OCI-LY1 (cell line): ENCODE results near the gene RAI14.

Experiments
- H2AFZ ChIP-seq: fragments of 200-600 bp; sonication (generic), shearing (Covaris generic); 2 replicates; pipeline ENCODE4 v1.6.0; 2014; ENCODE audit warnings: antibody characterized with exemption, mild to moderate bottlenecking, low read length
- H3F3A ChIP-seq: fragments of 200-600 bp; sonication (generic), shearing (Covaris generic); 2 replicates; pipeline ENCODE4 v1.6.0; 2014; ENCODE audit warnings: mild to moderate bottlenecking, antibody characterized with exemption, low read length, moderate library complexity; ENCODE audit not compliant: insufficient read depth
- H3K27ac ChIP-seq: fragments of 200-600 bp; sonication (generic); 2 replicates; pipeline ENCODE4 v1.5.1; 2014; ENCODE audit warnings: low read length, mixed run types, mild to moderate bottlenecking, low read depth; ENCODE audit not compliant: poor library complexity, severe bottlenecking
- H3K27me3 ChIP-seq: fragments of 200-600 bp; sonication (generic); 2 replicates; pipeline ENCODE4 v1.6.0; 2014; ENCODE audit warnings: antibody characterized with exemption, mild to moderate bottlenecking, low read length, moderate library complexity; ENCODE audit not compliant: insufficient read depth
- H3K36me3 ChIP-seq: fragments of 200-600 bp; sonication (generic); 2 replicates; pipeline ENCODE4 v1.6.1; 2014; ENCODE audit warnings: mild to moderate bottlenecking, antibody characterized with exemption, low read length, moderate library complexity, mixed read lengths; ENCODE audit not compliant: insufficient read depth
- H3K4me1 ChIP-seq: fragments of 200-600 bp; sonication (generic); 2 replicates; pipeline ENCODE4 v1.5.1; 2014; ENCODE audit warnings: mild to moderate bottlenecking, low read length, moderate library complexity; ENCODE audit not compliant: insufficient read depth, severe bottlenecking
- H3K4me2 ChIP-seq: fragments of 200-600 bp; sonication (generic), shearing (Covaris generic); 2 replicates; pipeline ENCODE4 v1.6.1; 2014; ENCODE audit warnings: low read length
- H3K4me3 ChIP-seq: fragments of 200-600 bp; sonication (generic); 2 replicates; pipeline ENCODE4 v1.5.1; 2014; ENCODE audit warnings: low read length, low read depth, mild to moderate bottlenecking, mixed read lengths; ENCODE audit not compliant: poor library complexity, severe bottlenecking
- H3K79me2 ChIP-seq: fragments of 200-600 bp; shearing (Covaris generic); 2 replicates; pipeline ENCODE4 v1.6.1; 2016; ENCODE audit warnings: mixed run types, low read length, mixed read lengths; ENCODE audit not compliant: insufficient read depth
- H3K9ac ChIP-seq: fragments of 200-600 bp; sonication (generic), shearing (Covaris generic); 2 replicates; pipeline ENCODE4 v1.6.1; 2014; ENCODE audit warnings: mild to moderate bottlenecking, low read length, mixed read lengths
- H3K9me2 ChIP-seq: fragments of 200-600 bp; sonication (generic), shearing (Covaris generic); 2 replicates; pipeline ENCODE4 v1.6.1; 2014; ENCODE audit warnings: low read depth, mild to moderate bottlenecking, low read length, mixed read lengths
- H3K9me3 ChIP-seq: fragments of 200-600 bp; shearing (Covaris generic); 2 replicates; pipeline ENCODE4 v1.6.1; 2014; ENCODE audit warnings: low read length, mixed read lengths
- H4K20me1 ChIP-seq: fragments of 200-600 bp; sonication (generic), shearing (Covaris generic); 2 replicates; pipeline ENCODE4 v1.6.0; 2016; ENCODE audit warnings: mild to moderate bottlenecking, low read length; ENCODE audit not compliant: insufficient read depth
- CTCF ChIP-seq: fragments of 200-600 bp; sonication (generic), shearing (Covaris generic); IDR thresholded peaks from 2 replicates; pipeline ENCODE4 v1.5.1; 2017; ENCODE audit warnings: mild to moderate bottlenecking, antibody characterized with exemption, low read length, moderate library complexity, mixed read lengths
- EZH2 ChIP-seq: fragments of 200-600 bp; sonication (generic), shearing (Covaris generic); IDR thresholded peaks from 2 replicates; pipeline ENCODE4 v1.8.0; 2017; ENCODE audit warnings: borderline replicate concordance, mixed run types, mild to moderate bottlenecking, antibody characterized with exemption, low read length, moderate library complexity, mixed read lengths

Gene RAI14

GRCh38 chr5:34863946-34864345, 207.8 kb downstream of the RAI14 start:
- TF ChIP-seq CTCF (no peak), EZH2 (no peak)
- Histone ChIP-seq H3K27ac (no peak overlapping the region), H3F3A (no peaks in the 10 kb centered on the region), H3K4me3 (no peak overlapping the region), H3K9me2 (no peaks in the 10 kb centered on the region), H3K4me1 (no peaks in the 10 kb centered on the region), H3K4me2 (no peak overlapping the region), H2AFZ (no peak overlapping the region), H3K27me3 (0 out of 2 replicates have a peak, but pooled peaks cover 4% of the 10 kb centered on the region), H3K36me3 (no peaks in the 10 kb centered on the region), H3K9me3 (no peaks in the 10 kb centered on the region), H4K20me1 (no peaks in the 10 kb centered on the region), H3K9ac (no peak overlapping the region), H3K79me2 (no peaks in the 10 kb centered on the region)

DNA sequence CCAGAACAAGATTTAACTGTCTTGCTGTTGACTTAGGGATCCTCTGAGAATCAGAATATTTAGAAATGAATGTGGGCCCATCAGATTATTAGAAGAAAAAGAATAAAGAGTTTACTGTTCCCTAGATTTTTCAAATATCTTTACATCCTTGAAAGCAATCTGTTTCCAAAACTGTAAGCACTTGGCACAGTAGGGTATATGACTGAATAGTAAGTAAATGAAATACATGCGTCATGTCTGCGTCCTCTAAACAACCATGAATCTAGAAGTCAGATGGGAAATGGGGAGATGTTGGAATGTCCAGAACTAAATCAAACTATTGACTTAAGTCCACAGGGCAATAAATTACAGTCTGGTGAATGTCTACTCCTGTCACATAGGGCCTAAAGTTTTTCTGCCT, 209.0 kb downstream of the RAI14 start:
- no peak overlapping the region for H3K4me3 ChIP-seq
- H4K20me1 ChIP-seq, result no peaks in the 10 kb centered on the region
- TF ChIP-seq EZH2 (no peak), CTCF (no peak)
- H3K27me3 ChIP-seq, result no peaks in the 10 kb centered on the region
- H2AFZ ChIP-seq, result no peak overlapping the region
- no peaks in the 10 kb centered on the region for H3F3A ChIP-seq
- no peak overlapping the region for H3K4me2 ChIP-seq
- H3K9ac ChIP-seq, result no peak overlapping the region
- H3K9me3 ChIP-seq, result no peaks in the 10 kb centered on the region
- H3K36me3 ChIP-seq, result no peaks in the 10 kb centered on the region
- no peak overlapping the region for H3K27ac ChIP-seq
- no peaks in the 10 kb centered on the region for H3K9me2 ChIP-seq
- no peaks in the 10 kb centered on the region for H3K79me2 ChIP-seq
- H3K4me1 ChIP-seq, result no peaks in the 10 kb centered on the region

DNA sequence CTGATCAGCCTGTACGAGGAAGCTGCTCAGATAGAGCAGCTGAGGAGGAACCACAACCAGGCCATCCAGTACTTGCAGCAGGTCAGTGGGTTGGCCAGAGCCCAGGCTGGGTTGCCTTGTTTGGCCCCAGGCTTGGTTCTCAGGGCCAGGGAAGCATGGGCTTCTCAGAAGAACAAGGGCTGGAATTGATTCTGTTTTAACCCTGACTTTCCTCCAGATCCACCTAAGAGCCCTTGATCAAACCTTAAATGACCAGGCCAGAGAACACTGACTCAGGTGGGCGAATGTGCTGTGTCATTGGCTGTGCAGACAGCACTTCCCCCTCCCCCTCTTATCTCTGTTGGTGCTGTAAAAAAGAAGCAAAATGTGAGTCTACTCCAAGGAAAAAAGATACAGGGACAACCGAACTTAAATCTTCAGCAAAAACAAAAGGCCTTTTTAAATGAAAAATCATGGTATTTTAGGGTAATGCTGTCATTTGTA, 210.9 kb downstream of the RAI14 start:
- no peak overlapping the region for H3K27ac ChIP-seq
- H2AFZ ChIP-seq, result no peak overlapping the region
- no peak for TF ChIP-seq EZH2
- TF ChIP-seq CTCF, result no peak

More for the DNA sequence above, 210.9 kb downstream of the RAI14 start:
- Histone ChIP-seq H4K20me1 (no peaks in the 10 kb centered on the region), H3K4me2 (no peak overlapping the region), H3K36me3 (no peaks in the 10 kb centered on the region), H3K27me3 (no peaks in the 10 kb centered on the region), H3F3A (no peaks in the 10 kb centered on the region), H3K9ac (no peak overlapping the region), H3K4me1 (no peaks in the 10 kb centered on the region), H3K79me2 (no peaks in the 10 kb centered on the region), H3K9me2 (no peaks in the 10 kb centered on the region), H3K9me3 (no peaks in the 10 kb centered on the region), H3K4me3 (no peak overlapping the region)
